ENCODE results near the gene SVOP. TPM values are rescaled to one million over a fixed set of nuclear protein-coding genes. Genes with fewer than 3 reads are reported as not detected.

The SVOP gene
- total and polyA plus RNA-seq, 2 donors (not counting 1 experiment from before 2014, with no cell fraction given): not detected

GRCh38 chr12:108983227-108983626, 37.6 kb downstream of the SVOP start:
- Mint-ChIP-seq H3K27me3 (peaks cover 3% of the 10 kb centered on the region), H3K4me3 (no peak overlapping the region), H3K27ac (no peak overlapping the region), H3K9me3 (ENCODE audit: insufficient read depth) (no peaks in the 10 kb centered on the region), H3K4me1 (no peaks in the 10 kb centered on the region)
- Histone ChIP-seq H3K4me3 (ENCODE audit: control extremely low read depth in 1 of 5, extremely low read depth in 1 of 5, insufficient read depth in 1 of 5, low read depth in 2 of 5, low read length in 4 of 5) (no peak overlapping the region), H3K27me3 (replicated peaks in 1 of 4; ENCODE audit: control extremely low read depth in 1 of 4, control insufficient read depth in 3 of 4, insufficient read depth in 4 of 4, low read length in 3 of 4) (peaks cover 0 to 4% (median 0%) of the 10 kb centered on the region in 4 experiments), H3K4me1 (ENCODE audit: control insufficient read depth in 2 of 2, insufficient read depth in 2 of 2, low read length in 2 of 2) (no peaks in the 10 kb centered on the region), H3K27ac (ENCODE audit: low read length in 2 of 2) (no peak overlapping the region), H4K20me1 (ENCODE audit: control insufficient read depth, insufficient read depth, low read length, poor library complexity, severe bottlenecking) (no peaks in the 10 kb centered on the region), H3K9me3 (ENCODE audit: control extremely low read depth in 1 of 3, control insufficient read depth in 2 of 3, insufficient read depth in 1 of 3, low read length in 2 of 3) (no peaks in the 10 kb centered on the region), H3K36me3 (replicated peaks in 1 of 2; ENCODE audit: control extremely low read depth in 1 of 2, control insufficient read depth in 1 of 2, extremely low read depth in 1 of 2, insufficient read depth in 2 of 2, low read length in 1 of 2) (no peaks in the 10 kb centered on the region), H3K79me2 (ENCODE audit: control insufficient read depth, insufficient read depth, low read length) (no peaks in the 10 kb centered on the region), H3K9ac (ENCODE audit: low read length) (no peak overlapping the region), H2AFZ (ENCODE audit: insufficient read depth, low read depth, low read length, poor library complexity, severe bottlenecking) (no peak overlapping the region), H3K4me2 (replicated peaks; ENCODE audit: low read depth, low read length, poor library complexity, severe bottlenecking) (no peak overlapping the region)
- WGBS (ENCODE audit: insufficient coverage): 50% methylated on average over 1 of the region's 1 CpG
- ChIA-PET CTCF (no interaction called here), POLR2A (no interaction called here)
- TF ChIP-seq EZH2 (IDR thresholded peaks at IDR 0.05; ENCODE audit: borderline replicate concordance, insufficient read depth, low read depth, low read length, poor library complexity, severe bottlenecking): no peak
- TF ChIP-seq, protein P1, sequence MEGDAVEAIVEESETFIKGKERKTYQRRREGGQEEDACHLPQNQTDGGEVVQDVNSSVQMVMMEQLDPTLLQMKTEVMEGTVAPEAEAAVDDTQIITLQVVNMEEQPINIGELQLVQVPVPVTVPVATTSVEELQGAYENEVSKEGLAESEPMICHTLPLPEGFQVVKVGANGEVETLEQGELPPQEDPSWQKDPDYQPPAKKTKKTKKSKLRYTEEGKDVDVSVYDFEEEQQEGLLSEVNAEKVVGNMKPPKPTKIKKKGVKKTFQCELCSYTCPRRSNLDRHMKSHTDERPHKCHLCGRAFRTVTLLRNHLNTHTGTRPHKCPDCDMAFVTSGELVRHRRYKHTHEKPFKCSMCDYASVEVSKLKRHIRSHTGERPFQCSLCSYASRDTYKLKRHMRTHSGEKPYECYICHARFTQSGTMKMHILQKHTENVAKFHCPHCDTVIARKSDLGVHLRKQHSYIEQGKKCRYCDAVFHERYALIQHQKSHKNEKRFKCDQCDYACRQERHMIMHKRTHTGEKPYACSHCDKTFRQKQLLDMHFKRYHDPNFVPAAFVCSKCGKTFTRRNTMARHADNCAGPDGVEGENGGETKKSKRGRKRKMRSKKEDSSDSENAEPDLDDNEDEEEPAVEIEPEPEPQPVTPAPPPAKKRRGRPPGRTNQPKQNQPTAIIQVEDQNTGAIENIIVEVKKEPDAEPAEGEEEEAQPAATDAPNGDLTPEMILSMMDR (IDR thresholded peaks at IDR 0.05): no peak
- intact Hi-C loops (cut with micrococcal nuclease): no loop called here
- no peak for DNase-seq
- ATAC-seq (ENCODE audit: low read depth): no peak

DNA sequence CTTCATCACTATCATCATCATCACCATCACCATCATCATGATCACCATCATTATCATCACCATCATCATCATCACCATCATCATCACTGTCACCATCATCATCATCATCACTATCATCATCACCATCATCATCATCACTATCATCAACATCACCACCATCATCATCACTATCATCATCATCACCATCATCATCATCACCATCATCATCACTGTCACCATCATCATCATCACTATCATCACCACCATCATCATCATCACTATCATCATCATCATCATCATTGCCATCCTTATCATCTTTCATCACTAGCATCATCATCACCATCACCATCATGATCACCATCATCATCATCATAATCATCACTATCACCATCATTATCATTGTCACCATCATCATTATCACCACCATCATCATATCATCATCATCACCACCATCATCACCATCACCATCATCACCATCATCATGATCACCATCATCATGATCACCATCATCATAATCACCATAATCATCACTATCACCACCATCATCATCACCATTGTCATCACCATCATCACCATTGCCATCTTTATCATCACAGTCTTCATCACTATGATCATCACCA, 38.1 kb downstream of the SVOP start:
- no peak overlapping the region for H3K27ac Mint-ChIP-seq
- no peaks in the 10 kb centered on the region for H3K36me3 ChIP-seq (replicated peaks in 1 of 2; ENCODE audit: control extremely low read depth in 1 of 2, control insufficient read depth in 1 of 2, extremely low read depth in 1 of 2, insufficient read depth in 2 of 2, low read length in 1 of 2)
- no peaks in the 10 kb centered on the region for H3K9me3 Mint-ChIP-seq (ENCODE audit: insufficient read depth)
- intact Hi-C loops (cut with micrococcal nuclease): no loop called here
- no peak overlapping the region for H3K4me3 Mint-ChIP-seq
- H3K79me2 ChIP-seq (ENCODE audit: control insufficient read depth, insufficient read depth, low read length): no peaks in the 10 kb centered on the region
- no peaks in the 10 kb centered on the region for H3K9me3 ChIP-seq (ENCODE audit: control extremely low read depth in 1 of 3, control insufficient read depth in 2 of 3, insufficient read depth in 1 of 3, low read length in 2 of 3)
- no peaks in the 10 kb centered on the region for H3K4me1 Mint-ChIP-seq
- ATAC-seq (ENCODE audit: low read depth) (no peak), DNase-seq (no peak)
- H3K4me3 ChIP-seq (ENCODE audit: control extremely low read depth in 1 of 5, extremely low read depth in 1 of 5, insufficient read depth in 1 of 5, low read depth in 2 of 5, low read length in 4 of 5): no peak overlapping the region
- POLR2A ChIA-PET: no interaction called here
- no peaks in the 10 kb centered on the region for H3K4me1 ChIP-seq (ENCODE audit: control insufficient read depth in 2 of 2, insufficient read depth in 2 of 2, low read length in 2 of 2)
- no peaks in the 10 kb centered on the region for H4K20me1 ChIP-seq (ENCODE audit: control insufficient read depth, insufficient read depth, low read length, poor library complexity, severe bottlenecking)
- H3K9ac ChIP-seq (ENCODE audit: low read length): no peak overlapping the region
- no peak overlapping the region for H3K27ac ChIP-seq (ENCODE audit: low read length in 2 of 2)
- CTCF ChIA-PET: no interaction called here
- H3K4me2 ChIP-seq (replicated peaks; ENCODE audit: low read depth, low read length, poor library complexity, severe bottlenecking): no peak overlapping the region
- H2AFZ ChIP-seq (ENCODE audit: insufficient read depth, low read depth, low read length, poor library complexity, severe bottlenecking): no peak overlapping the region
- TF ChIP-seq, protein P1 (IDR thresholded peaks at IDR 0.05): no peak
- no peak for TF ChIP-seq EZH2 (IDR thresholded peaks at IDR 0.05; ENCODE audit: borderline replicate concordance, insufficient read depth, low read depth, low read length, poor library complexity, severe bottlenecking)
- H3K27me3 ChIP-seq (replicated peaks in 1 of 4; ENCODE audit: control extremely low read depth in 1 of 4, control insufficient read depth in 3 of 4, insufficient read depth in 4 of 4, low read length in 3 of 4): peaks cover 0 to 7% (median 0%) of the 10 kb centered on the region in 4 experiments
- H3K27me3 Mint-ChIP-seq: peaks cover 3% of the 10 kb centered on the region

Data from B cell (primary cell).